KG1 (cell line): ENCODE results near the gene YIPF2.
"Not testable (repeated sequence)": the region's sequence is repeated elsewhere in the genome, so short reads cannot be mapped to it uniquely, and the experiment has no call there.

Experiments used
- DNase-seq: peaks from one replicate; lab custom pipeline; 2025; lab: John Stamatoyannopoulos, UW

The YIPF2 gene

DNA sequence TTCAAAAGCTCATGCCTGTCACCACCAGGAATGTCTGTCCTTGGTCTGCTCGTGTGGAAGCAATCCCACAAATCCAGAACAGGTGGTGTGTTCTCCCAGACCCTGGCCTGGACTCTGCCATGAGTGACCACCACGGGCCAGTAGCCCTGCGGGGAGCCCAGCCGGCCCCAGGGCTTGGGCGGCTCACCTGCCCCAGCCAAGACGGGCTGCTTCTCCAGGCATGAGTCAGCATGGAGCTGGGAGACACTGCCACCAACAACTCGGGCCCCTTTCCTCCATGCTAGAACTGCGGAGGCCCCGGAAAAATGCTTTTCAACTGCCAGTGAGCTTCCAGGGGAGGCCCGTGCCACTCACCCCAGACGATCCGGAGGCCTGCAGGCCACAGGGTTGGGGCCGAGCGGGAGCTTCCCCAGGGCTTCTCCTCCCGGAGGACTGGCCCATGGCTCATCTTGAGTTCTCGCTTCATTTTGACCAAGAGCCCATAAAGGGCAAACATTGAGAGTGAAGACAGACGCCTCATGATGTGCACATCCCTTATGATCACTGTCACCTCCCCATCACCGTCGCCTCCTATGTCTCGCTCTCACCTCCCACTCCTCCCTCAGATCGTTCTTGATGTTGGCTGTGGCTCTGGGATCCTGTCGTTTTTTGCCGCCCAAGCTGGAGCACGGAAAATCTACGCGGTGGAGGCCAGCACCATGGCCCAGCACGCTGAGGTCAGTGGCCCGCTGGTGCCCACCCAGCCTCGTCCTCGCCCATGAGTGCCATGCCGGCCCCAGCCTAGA is 16.7 kb downstream of the YIPF2 start:
- no peak for DNase-seq

DNA sequence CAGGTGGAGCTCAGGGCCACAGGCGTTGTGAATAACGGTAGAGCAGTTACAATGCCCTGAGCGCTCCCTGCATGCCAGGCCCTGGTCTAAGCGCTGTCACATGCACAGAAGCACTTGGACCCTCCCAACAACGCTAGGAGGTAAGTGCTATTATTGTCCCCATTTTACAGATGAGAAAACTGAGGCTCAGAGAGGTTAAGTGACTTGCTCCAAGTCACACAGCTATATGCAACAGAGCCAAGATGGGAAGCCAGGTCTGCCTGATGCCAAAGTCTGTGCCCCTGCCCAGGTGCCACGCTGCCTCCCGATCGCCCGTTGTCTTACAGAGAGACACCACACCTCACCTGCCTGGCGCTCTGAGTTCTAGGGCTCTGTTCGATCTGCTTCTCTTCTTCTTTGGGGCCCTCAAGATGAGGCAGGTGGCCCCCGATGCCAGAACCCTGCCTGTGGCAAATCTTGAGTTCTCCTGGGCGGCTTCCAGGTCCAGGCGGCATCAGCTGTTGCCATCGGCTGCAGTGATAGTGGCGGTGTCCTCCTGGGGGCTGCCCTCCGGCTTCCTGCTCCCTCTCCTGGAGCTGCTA is 20.0 kb downstream of the YIPF2 start:
- no peak for DNase-seq

DNA sequence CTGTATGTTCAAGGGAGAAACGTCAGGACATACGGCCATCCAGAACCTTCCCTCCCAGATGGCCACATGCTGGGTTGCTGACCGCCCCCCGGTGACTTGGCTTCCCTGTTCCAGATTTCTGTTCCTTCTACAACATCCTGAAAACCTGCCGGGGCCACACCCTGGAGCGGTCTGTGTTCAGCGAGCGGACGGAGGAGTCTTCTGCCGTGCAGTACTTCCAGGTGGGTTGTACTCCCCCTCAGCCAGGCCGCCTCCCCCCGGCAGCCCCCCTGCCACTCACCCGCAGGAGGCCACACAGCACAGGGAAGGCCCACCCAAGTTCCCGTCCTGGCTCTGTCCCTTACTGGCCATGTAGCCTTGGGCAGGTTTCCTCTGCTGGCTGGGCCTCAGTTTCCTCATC is 20.5 kb downstream of the YIPF2 start:
- DNase-seq: no peak

DNA sequence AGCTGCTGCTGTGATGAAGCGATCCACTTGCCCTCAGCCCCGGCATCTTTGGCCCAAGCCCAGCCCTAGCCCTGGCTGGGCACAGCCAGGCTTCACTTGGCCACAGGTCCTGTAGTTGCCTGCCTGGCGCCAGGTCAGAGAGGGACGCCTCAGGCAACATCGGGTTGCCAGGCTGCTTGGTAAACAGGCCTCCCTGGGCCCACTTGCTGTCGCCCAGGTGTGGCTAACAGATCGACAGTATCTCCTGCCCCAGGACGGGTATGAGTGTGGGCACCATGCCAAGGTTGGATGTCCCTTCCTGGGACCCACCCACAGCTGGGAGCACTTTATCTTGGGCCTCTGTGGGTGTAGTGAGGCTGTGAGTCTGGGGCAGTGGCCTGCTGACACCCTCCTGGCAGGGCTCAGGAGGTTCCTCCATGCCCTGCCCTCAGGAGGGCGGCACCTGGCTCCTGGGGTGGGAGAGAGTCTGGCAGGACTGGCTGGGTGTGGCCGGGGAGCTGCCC is 29.2 kb downstream of the YIPF2 start:
- no peak for DNase-seq

DNA sequence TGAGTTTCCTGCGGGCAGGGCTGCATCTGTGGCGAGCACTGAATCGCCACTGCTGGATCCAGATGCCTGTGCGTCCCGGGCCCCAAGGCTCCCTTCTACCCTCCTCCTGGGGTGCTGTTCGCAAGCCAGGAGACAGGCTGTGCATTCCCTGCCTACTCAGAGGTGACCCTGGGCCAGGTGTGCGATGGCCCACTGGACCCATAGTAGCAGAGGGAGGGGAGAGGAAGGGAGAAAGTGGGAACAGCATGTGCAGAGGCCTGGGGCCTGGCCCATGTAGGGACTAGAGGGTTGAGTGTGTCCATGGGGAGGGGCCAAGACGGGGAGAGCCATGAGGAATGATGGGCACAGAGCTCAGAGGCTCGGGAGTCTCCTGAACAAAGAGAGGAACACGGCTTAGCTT is 29.8 kb downstream of the YIPF2 start:
- no peak for DNase-seq

DNA sequence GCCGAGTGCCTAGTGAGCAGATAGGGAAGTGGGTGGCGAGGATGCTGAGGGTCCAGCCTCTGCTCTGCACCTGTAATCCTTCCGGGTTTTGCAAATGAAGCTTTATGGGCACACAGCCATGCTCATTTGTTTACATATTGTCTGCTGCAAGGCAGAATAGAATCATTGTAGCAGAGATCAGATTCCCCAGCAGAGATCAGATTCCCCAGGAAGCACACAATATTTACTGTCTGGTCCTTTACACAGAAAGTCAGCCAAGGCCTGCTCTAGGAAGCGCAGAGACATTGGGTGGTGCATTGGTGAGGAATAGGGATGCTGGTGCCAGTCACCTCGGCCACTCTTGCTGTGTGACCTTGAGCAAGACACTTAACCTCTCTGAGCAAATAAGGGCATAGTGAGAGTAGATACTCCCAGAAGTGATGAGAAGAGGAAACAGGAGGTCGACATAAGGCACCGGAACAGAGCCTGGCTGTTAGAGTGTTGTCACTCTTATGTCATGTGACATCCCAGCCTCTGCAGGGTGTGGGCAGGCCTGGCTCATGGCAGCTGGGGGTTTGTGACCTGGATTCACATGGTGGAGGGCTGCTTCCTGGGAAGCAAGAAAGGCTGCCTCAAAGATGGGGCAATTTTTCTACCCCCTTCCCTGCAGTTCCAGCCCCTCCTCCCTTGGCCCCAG is 31.4 kb downstream of the YIPF2 start:
- DNase-seq: no peak

DNA sequence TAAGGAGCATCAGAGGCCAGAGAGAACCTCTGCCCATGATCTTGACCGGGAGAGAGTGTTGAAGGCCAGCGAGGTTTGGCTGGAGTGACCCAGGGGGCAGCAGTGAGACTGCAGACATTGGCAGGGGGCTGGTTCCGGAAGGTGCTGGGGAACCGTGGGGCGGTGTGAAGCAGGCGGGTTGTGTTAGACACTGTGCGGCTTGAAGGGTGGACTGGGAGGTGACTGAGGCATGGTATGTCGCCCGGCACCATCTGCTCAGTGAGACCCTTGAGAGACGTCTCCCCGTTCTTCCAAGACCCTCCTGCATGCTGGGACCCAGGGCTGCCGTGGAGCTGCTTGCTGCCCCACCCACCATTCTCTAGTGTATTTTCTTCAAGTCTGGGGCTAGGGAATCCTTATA is 32.5 kb downstream of the YIPF2 start:
- no peak for DNase-seq

DNA sequence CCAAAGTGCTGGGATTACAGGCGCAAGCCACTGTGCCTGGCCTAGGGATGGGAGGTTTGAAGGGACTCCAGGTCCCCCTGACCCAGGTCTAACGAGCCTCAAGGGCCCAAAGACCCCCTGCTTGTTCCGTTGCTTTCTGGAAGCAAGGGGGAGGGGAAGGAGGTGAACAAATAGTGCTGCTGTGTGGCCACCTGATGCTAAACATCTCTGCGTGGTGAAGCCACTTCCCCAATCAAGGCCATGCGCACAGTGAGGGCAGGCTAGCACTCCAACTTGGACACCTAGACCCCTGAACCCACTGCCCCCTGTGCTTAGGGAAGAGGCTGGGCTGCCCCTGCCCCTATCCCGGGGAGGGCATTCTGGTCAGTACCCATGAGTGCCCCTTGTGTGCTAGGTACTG is 33.1 kb downstream of the YIPF2 start:
- no peak for DNase-seq

DNA sequence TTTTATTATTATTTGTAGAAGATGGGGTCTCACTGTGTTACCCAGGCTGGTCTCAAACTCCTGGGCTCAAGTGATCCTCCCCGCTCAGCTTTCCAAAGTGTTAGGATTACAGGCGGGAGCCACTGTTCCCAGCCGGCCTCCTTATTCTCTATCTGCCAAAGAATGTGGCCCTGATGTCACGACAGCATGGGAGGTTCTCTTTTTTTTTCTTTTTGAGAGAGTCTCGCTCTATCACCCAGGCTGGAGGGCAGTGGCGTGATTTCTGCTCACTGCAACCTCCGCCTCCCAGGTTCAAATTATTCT is 33.6 kb downstream of the YIPF2 start:
- no peak for DNase-seq

DNA sequence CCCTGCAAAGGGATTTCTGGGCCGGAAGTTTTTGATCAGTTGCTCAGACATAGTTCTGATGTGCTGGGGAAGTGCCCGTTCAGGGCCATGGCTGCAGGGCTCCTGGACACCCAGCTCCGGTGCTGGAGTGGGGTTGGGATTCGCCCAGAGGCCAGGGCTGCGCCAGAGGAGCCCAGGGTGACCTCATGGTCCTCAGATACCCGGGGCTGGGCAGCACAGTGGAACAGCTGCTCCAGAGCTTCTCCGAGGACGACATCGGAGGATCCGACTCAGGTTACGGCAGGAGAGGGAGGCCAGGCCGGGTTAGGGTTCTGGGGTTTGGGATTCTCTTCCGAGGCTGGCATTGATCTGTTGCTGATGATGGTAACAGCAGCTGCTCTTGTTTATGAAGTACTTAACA is 36.2 kb downstream of the YIPF2 start:
- no peak for DNase-seq

DNA sequence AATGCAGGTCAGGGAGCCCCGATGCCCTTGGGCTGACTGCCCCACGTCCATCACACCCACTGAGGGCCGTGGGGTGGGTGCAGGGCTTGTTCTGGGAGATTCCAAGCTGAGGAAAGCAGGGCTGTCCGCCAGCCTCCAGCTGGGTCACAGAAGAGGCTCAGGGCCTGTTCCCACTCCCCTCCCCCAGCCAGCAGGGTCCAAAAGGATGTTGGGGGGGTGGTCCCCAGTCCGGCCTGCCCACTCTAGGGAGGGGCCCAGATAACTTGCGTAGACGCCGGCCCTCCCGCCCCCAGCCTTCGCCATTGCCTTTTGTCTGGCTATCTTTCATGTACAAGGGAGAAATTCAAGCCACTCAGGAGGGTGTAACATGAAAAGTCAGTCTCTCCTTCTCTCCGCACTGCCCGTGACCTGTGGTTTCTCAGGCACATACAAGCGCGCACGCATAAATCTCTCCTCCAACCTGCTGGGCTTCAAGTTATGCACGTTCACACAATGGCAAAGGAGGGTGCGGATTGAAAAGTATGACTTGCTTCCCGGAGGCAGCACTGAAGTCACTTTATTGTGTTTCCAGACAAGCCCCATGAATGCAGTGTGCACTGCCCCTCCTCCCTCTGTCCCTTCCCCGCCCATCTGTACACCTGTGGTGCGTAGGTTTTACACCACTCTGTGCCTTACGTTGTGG is 36.9 kb downstream of the YIPF2 start:
- DNase-seq: no peak

DNA sequence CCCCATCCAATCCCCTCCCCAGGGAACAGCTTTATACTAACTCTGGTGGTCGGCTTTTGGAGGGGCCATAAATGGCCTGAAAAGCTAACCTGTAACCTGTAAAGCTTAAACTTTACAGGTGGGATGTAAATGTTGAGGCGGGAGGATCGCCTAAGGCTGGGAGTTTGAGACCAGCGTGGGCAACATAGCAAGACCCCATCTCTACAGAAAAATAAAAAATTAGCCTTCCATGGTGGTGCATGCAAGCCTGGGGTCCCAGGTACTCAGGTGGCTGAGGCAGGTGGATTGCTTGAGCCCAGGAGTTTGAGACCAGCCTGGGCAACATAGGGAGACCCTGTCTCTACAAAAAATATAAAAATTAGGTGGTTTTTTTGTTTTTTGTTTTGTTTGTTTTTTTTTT is 38.6 kb downstream of the YIPF2 start:
- no peak for DNase-seq

DNA sequence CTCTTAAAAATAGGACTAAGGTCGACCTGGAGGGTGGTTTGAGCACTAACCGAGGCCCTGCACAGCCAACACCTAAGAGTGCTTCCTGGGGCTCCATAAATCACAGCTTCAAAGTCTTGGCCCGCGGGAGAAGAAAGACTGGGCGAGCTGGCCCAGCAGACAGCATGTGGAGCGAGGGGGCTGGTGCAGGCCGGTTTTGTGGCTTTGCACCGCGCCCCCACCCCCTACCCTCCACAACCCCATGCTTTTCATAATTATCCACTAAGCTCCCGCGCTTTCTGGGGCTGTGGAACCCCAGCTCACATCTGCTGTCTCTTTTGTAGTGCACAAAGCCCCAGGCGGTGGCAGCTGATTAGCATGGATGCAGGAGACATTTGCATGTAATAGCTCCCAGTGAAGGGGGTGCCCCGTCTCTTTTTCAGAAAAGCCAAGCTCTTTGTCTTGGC is 40.0 kb downstream of the YIPF2 start:
- DNase-seq: no peak

DNA sequence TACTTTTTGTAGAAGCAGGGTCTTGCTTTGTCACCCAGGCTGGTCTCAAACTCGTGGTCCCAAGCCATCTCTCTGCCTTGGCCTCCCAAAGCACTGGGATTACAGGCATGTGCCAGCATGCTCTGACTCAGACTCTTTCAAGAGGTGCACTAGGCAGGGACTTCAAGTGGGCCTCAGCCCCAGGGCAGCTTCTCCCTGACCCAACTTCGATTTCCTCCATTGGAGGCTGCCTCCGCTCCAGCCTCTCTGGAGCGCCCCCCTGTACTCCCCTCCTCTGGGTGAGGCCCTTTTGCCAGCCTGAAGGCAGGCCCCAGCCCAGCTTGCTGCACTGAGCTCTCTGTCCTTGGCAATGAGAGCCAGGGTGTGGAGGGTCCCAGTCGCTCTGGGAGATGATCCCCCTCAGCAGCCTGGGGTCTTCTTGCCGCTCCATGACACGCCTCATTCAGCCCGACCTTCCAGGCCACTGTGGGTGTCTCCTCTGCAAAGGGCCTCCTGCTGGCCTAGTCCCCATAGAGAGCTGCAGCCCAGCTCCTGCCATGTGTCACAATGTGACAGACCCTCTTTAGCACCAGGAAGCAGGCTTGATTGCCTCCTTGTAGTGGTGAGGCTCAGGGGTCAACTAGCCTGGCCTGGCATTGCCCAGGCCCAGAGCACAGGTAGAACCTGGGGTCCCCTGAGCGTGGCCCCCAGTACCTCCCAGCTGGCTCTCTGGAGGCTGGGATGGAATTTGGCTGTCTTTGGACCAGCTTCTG is 40.6 kb downstream of the YIPF2 start:
- DNase-seq: no peak

DNA sequence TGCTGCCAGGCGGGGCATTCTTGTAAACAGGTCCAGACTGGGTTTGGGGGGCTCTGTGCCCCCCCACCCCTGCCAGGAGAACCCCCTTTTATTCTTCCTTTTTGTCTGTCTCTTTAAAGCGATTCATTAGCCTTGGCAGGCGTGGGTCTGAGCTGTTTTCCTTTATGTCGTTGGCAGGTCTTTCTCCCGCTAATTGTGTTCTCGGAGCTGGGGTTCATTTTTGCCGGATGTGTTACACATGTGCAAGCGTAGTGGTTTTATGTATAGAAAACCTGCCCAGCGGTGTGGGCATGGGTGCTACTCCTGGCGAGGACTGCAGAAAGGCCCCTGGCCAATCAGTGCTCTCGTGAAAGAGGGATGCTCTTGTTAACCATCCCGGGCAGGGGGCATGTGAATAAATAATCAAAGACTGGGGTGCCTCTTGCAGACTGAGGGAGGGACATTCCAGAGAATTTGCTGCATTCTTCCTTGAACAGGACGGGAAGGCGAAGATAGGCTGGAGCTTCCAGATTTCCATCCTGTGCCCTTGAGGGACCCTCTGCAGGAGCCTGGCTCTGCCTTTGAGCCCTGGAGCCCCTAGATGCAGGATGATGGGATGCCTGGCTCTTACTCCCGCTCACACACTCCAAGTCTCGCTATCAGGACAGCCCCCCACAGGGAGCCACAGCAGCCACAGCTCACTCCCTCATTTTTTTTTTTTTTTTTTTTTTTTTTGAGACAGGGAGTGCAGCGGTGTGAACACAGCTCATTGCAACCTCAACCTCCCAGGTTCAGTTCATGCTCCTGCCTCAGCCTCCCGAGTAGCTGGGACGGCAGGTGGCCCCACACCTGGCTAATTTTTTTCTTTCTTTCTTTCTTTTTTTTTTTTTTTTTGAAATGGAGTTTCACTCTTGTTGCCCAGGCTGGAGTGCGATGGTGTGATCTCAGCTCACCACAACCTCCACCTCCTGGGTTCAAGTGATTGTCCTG is 43.0 kb downstream of the YIPF2 start:
- DNase-seq: no peak

DNA sequence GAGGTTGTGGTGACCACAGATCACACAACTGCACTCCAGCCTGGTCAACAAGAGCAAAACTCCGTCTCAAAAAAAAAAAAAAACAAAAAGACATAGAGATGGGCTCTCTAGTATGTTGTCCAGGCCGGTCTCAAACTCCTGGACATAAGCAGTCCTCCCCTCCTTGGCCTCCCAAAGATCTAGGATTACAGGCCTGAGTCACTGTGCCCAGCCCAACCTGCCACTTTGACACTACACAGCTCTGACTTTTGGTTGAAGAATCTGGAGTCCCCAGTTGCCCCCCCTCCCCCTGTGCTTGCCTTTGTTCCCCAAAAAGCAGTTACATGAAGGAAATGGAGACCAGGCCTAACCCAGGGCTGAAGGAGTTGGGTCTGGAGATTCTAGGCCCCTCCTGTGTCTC is 44.2 kb downstream of the YIPF2 start:
- no peak for DNase-seq

DNA sequence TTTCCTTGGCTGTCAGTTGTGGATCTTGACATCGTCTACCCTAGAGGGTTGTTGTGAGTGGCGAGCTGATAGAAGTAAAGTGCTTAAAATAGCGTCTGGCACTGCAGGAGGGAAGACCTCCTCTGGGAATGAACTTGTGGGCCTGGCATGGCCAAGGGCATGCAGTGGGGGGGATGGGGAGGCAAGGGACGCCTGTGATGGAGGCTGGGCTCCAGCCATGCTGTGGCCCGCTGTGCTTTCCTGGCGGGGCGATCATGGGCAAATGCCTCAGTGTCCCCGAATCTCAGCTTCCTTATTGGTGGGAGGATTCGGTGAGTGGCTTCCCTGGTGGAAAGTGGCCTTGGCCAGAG is 46.4 kb downstream of the YIPF2 start:
- no peak for DNase-seq

DNA sequence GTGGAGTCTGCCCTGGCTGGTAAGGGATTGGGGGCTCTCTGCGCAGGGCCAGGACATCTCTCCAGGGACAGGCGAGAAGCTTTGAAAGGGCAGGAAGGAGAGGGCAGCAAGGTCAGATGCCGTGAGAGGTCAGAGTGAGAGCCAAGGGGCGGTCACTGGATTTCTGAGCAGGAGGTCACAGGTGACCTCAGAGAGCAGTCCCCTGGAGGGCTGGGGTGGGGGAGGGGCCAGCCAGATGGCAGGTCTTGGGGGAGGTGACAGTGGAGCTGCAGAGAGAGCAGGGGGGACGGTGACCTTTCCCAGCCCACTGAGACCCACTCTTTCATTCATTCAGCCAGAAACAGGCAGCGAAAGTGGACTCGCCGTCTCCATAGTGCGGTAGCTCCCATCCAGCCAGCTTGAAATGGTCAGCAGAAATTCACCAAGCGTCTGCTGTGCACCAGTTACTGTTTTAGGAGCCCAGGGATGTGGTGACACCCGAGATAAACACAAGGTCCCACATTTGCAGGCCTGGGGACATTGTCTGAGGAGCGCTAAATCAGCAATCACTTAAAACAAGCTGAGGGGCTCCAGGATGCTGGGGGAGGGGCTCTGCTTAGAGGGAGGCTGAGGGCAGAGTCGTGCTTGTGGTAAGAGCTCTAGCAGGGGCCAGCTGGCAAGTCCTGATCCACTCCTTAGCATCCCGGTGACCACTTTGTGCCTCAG is 46.9 kb downstream of the YIPF2 start:
- no peak for DNase-seq

DNA sequence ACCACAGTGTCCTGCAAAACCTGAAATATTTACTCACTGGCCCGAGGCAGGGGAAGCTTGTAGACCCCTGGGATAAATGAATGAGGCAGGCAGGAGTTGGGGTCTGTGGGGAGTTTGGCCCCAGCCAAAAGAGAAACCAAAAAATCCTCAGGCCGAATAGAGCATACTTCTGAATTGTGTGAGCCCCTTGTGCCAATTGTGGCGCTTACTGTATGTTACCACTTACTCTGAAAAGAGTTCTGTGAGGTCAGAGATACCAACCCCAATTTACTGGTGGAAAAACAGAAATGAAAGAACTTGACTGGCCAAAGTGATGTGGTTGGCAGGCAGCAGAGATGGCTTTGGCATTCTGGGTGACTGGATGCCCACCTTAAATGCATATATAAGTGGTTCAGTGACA is 50.2 kb downstream of the YIPF2 start:
- no peak for DNase-seq

DNA sequence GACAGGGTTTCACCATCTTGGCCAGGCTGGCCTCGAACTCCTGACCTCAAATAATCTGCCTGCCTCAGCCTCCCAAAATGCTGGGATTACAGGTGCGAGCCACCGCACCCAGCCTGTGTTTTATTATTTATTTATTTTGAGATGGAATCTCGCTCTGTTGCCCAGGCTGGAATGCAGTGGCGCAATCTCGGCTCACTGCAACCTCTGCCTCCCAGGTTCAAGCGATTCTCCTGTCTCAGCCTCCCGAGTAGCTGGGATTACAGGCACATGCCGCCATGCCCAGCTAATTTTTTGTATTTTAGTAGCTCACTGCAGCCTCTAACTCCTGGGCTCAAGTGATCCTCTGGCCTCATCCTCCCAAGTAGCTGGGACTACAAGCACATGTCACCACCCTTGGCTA is 50.8 kb downstream of the YIPF2 start:
- not testable (repeated sequence) for DNase-seq
